NCI-H82 treated with DMSO at 0.1 percent for 48 hours (cell line): ENCODE data around the gene ADORA2A.

ENCODE experiments used
- DNase-seq: peaks from one replicate; lab custom pipeline; 2025; ENCODE audit not compliant: unreplicated experiment; lab: John Stamatoyannopoulos, UW

The ADORA2A gene

GRCh38 chr22:24417200-24417599 is 10.2 kb upstream of the ADORA2A start:
- DNase-seq = no peak

- DNase-seq = no peak
Observed at GRCh38 chr22:24417901-24418641, 9.3 kb upstream of the ADORA2A start.

GRCh38 chr22:24418786-24419474 is 8.5 kb upstream of the ADORA2A start:
- no peak for DNase-seq

- no peak for DNase-seq
Observed at GRCh38 chr22:24419475-24419850, 7.9 kb upstream of the ADORA2A start.

- no peak for DNase-seq
Observed at GRCh38 chr22:24420072-24420976, 7.1 kb upstream of the ADORA2A start.

- DNase-seq = no peak
Observed at GRCh38 chr22:24420977-24421343, 6.4 kb upstream of the ADORA2A start.

- DNase-seq = peak; percentile 7
Observed at GRCh38 chr22:24421428-24421931, 5.9 kb upstream of the ADORA2A start.

GRCh38 chr22:24422102-24422665 is 5.2 kb upstream of the ADORA2A start:
- no peak for DNase-seq

- no peak for DNase-seq
Observed at GRCh38 chr22:24423519-24424000, 3.8 kb upstream of the ADORA2A start.

GRCh38 chr22:24424001-24424900 is 3.1 kb upstream of the ADORA2A start:
- no peak for DNase-seq

GRCh38 chr22:24424901-24425775 is 2.3 kb upstream of the ADORA2A start:
- DNase-seq = no peak

- no peak for DNase-seq
Observed at GRCh38 chr22:24426436-24426835, 963 bp upstream of the ADORA2A start.

- no peak for DNase-seq
Observed at GRCh38 chr22:24426851-24427499, 424 bp upstream of the ADORA2A start.

- DNase-seq = no peak
Observed at GRCh38 chr22:24428751-24429410, 1.5 kb downstream of the ADORA2A start.

- DNase-seq = no peak
Observed at GRCh38 chr22:24429411-24430365, 2.3 kb downstream of the ADORA2A start.

- DNase-seq = no peak
Observed at GRCh38 chr22:24430431-24431308, 3.3 kb downstream of the ADORA2A start.
